GM18873 (cell line): ENCODE results near the gene PRUNE1.

Experiments used
- ATAC-seq: cut with Tn5 transposase; IDR thresholded peaks from one replicate; pipeline ENCODE4 v1.9.1; 2021; ENCODE audit warnings: mild to moderate bottlenecking, moderate library complexity, moderate number of reproducible peaks; ENCODE audit not compliant: unreplicated experiment, low FRiP score

Gene PRUNE1

DNA sequence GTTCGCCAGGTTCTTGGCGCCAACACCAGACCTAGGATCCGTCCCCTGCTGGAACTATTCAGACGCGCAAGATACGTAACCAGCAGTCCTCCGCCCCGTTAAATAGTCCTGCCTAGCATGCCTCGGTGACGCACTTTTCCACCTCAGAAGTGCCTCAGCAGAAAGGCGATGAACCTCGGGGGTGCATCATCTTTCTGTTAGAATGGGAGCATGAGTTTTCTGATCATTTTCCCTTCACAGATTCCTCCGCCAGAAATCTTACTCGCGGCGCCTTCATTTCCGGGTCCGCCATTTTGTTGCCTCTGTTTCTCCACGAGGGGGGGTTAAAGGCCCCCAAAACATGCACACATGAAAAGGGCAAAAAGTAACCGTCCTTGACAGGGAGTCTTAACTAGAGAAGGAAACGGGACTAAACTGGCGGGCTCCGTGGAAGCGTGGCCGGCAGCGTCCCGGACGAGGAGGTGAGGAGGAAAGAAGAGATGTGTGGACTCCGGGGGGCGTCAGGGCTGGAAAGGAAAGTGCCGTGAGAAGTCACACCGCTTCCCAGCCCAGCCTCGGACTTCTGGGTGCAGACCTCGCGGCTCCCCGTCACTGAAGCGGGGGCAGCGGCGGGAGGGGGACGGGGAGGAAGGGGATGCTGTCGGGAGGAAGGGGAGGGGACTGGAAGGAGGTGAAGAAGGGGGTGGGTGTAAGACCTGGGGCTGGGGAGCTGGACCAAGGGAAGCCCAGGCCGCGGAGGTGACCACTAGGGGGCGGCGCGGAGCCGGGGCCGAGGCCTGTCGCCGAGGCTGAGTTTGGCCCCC lies 62.4 kb downstream of the PRUNE1 start, which contains the start of gene GABPB2:
Gene GABPB2, plus strand, starts transcription at position 288 of the 803 bp plus-strand sequence. CDS start 17,429 bp downstream, outside the sequence.
- peak; percentile 63 for ATAC-seq

GRCh38 chr1:151072224-151072623 lies 64.0 kb downstream of the PRUNE1 start:
- ATAC-seq, result no peak
